HUES6 (cell line): ENCODE results near the gene RPH3AL.
A peak's percentile ranks its signal among the peaks of the same experiment; 100 is the strongest.

Experiments
- H3K27ac ChIP-seq: 2 replicates; pipeline ENCODE4 v1.7.0; 2013; ENCODE audit warnings: low read depth, mild to moderate bottlenecking, low read length, inconsistent platforms
- H3K27me3 ChIP-seq: 2 replicates; pipeline ENCODE4 v1.6.1; 2013; ENCODE audit warnings: low read length; ENCODE audit not compliant: control insufficient read depth, insufficient read depth
- H3K36me3 ChIP-seq: 2 replicates; pipeline ENCODE4 v1.6.1; 2013; ENCODE audit warnings: low read length; ENCODE audit not compliant: control insufficient read depth, insufficient read depth
- H3K4me1 ChIP-seq: 2 replicates; pipeline ENCODE4 v1.6.1; 2013; ENCODE audit warnings: low read length; ENCODE audit not compliant: control insufficient read depth, insufficient read depth
- H3K4me3 ChIP-seq: 2 replicates; pipeline ENCODE4 v1.5.1; 2013; ENCODE audit warnings: low read depth, low read length
- H3K9ac ChIP-seq: one replicate; pipeline ENCODE4 v1.6.1; 2013; ENCODE audit warnings: mild to moderate bottlenecking, low read length
- H3K9me3 ChIP-seq: 2 replicates; pipeline ENCODE4 v1.6.1; 2013; ENCODE audit warnings: low read depth, low read length; ENCODE audit not compliant: control insufficient read depth, insufficient read depth

RPH3AL gene

GRCh38 chr17:261635-262034, 91.0 kb downstream of the RPH3AL start:
- peaks cover 36% of the 10 kb centered on the region for H3K27me3 ChIP-seq
- H3K9me3 ChIP-seq = peaks cover 40% of the 10 kb centered on the region
- peaks cover 23% of the 10 kb centered on the region for H3K4me1 ChIP-seq
- no peaks in the 10 kb centered on the region for H3K36me3 ChIP-seq
- H3K9ac ChIP-seq = no peak overlapping the region
- H3K4me3 ChIP-seq = no peak overlapping the region
- no peak overlapping the region for H3K27ac ChIP-seq

DNA sequence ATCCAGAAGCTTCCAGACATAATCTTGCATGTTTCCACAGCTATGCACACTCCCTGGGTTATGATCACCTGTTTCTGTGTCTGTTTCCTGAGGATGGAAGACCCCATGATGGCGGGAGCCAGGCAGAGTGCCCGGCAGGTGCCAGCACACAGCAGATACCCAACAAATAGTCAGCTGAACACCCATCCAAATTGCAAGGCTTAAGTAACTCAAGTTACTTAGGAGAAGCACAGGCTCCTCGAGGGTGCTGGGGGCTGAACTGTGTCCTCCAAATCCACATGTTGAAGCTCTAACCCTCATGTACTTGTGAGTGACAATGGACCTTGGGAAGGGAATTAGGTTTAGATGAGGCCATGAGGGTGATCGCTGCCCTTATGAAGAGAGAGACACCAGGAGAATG, 91.7 kb downstream of the RPH3AL start:
- Histone ChIP-seq H3K9me3 (peaks cover 40% of the 10 kb centered on the region), H3K4me3 (no peak overlapping the region), H3K4me1 (peaks cover 23% of the 10 kb centered on the region), H3K27me3 (peaks cover 36% of the 10 kb centered on the region), H3K36me3 (no peaks in the 10 kb centered on the region), H3K27ac (no peak overlapping the region), H3K9ac (no peak overlapping the region)

- Histone ChIP-seq H3K9me3 (peaks cover 43% of the 10 kb centered on the region), H3K4me3 (peak overlapping the region; percentile 22), H3K36me3 (no peaks in the 10 kb centered on the region), H3K4me1 (peaks cover 23% of the 10 kb centered on the region), H3K27ac (no peak overlapping the region), H3K9ac (peak overlapping the region; percentile 22), H3K27me3 (peaks cover 36% of the 10 kb centered on the region)
Measured at GRCh38 chr17:260031-260791, 92.4 kb downstream of the RPH3AL start.

GRCh38 chr17:259341-259976, 93.1 kb downstream of the RPH3AL start:
- H3K9me3 ChIP-seq = peaks cover 40% of the 10 kb centered on the region
- no peak overlapping the region for H3K9ac ChIP-seq
- no peaks in the 10 kb centered on the region for H3K36me3 ChIP-seq
- peaks cover 36% of the 10 kb centered on the region for H3K27me3 ChIP-seq
- H3K27ac ChIP-seq = no peak overlapping the region
- H3K4me1 ChIP-seq = peaks cover 23% of the 10 kb centered on the region
- peak overlapping the region; percentile 22 for H3K4me3 ChIP-seq

GRCh38 chr17:258906-259305, 93.7 kb downstream of the RPH3AL start:
- H3K4me1 ChIP-seq = peaks cover 23% of the 10 kb centered on the region

GRCh38 chr17:258045-258734, 94.4 kb downstream of the RPH3AL start:
- no peak overlapping the region for H3K4me3 ChIP-seq
- H3K4me1 ChIP-seq = peaks cover 23% of the 10 kb centered on the region
- H3K9me3 ChIP-seq = peaks cover 27% of the 10 kb centered on the region; the same call in 1 of the 2 replicates
- peaks cover 36% of the 10 kb centered on the region for H3K27me3 ChIP-seq
- H3K27ac ChIP-seq = no peak overlapping the region
- H3K9ac ChIP-seq = no peak overlapping the region
- H3K36me3 ChIP-seq = no peaks in the 10 kb centered on the region

More at GRCh38 chr17:258906-259305, 93.7 kb downstream of the RPH3AL start:
- H3K9ac ChIP-seq = no peak overlapping the region
- H3K27me3 ChIP-seq = peaks cover 36% of the 10 kb centered on the region
- no peak overlapping the region for H3K4me3 ChIP-seq
- no peak overlapping the region for H3K27ac ChIP-seq
- peaks cover 34% of the 10 kb centered on the region for H3K9me3 ChIP-seq
- H3K36me3 ChIP-seq = no peaks in the 10 kb centered on the region

DNA sequence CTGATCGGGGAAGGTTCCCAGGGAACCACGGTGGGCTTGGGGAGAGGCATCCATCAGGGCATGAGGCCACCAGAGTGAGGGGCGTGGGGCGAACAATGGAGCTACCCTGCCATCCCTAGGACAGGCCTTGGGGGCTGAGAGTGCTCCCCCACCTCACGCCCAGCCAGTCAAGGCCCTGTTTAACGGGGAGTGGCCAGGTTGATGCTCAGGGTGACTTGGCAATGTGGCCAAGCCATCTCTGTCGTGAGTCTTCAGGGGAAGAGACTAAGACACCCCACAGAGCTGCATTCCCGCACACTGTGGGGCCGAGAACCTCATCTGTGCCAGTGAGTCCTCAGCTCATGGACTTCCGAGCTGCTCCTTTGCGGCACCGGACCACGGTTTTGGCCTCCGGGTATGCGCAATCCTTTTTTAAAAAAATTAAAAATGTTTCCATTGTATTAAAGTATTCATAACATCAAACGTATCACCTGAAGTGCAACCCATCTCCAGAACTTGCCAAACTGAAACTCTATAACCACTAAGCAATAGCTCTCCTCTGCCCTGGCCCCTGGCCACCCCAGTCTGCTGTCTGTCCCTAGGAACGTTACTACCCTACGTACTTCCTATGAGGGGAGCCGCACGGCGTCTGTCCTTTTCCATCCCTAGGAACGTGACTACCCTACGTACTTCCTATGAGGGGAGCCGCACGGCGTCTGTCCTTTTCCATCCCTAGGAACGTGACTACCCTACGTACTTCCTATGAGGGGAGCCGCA, 99.3 kb downstream of the RPH3AL start:
- no peak overlapping the region for H3K4me3 ChIP-seq
- no peaks in the 10 kb centered on the region for H3K36me3 ChIP-seq
- H3K9me3 ChIP-seq = peaks cover 7% of the 10 kb centered on the region; the same call in 1 of the 2 replicates
- H3K9ac ChIP-seq = no peak overlapping the region
- no peak overlapping the region for H3K27ac ChIP-seq
- no peaks in the 10 kb centered on the region for H3K4me1 ChIP-seq
- H3K27me3 ChIP-seq = 0 out of 2 replicates have a peak, but pooled peaks cover 3% of the 10 kb centered on the region

DNA sequence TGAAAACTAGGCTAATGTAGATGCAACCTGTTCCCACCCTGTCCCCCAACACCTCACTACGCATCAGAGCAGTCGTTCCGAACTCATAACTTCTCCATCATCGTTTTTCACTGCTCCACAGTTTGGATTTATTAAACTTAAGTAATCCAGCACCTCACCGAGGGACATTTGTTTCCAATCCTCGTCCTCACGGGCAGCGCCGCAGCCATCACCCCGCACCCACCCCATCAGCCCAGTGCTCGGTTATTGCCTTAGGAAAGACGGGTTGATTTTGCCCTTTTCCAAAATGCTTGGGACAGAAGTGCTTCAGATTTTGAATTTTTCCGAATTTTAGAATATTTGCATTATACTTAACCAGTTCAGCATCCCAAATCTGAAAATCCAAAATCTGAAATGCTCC, 100.2 kb downstream of the RPH3AL start:
- Histone ChIP-seq H3K9ac (no peak overlapping the region), H3K4me1 (no peaks in the 10 kb centered on the region), H3K27ac (no peak overlapping the region), H3K36me3 (no peaks in the 10 kb centered on the region), H3K9me3 (0 out of 2 replicates have a peak, but pooled peaks cover 3% of the 10 kb centered on the region), H3K4me3 (no peak overlapping the region), H3K27me3 (peaks cover 1% of the 10 kb centered on the region)

GRCh38 chr17:251531-251930, 101.1 kb downstream of the RPH3AL start:
- no peak overlapping the region for H3K27ac ChIP-seq
- H3K36me3 ChIP-seq = no peaks in the 10 kb centered on the region
- H3K9ac ChIP-seq = no peak overlapping the region
- H3K4me3 ChIP-seq = no peak overlapping the region
- 0 out of 2 replicates have a peak, but pooled peaks cover 3% of the 10 kb centered on the region for H3K9me3 ChIP-seq
- peaks cover 4% of the 10 kb centered on the region for H3K27me3 ChIP-seq
- H3K4me1 ChIP-seq = no peaks in the 10 kb centered on the region

- H3K36me3 ChIP-seq = no peaks in the 10 kb centered on the region
Measured at GRCh38 chr17:250487-251300, 101.9 kb downstream of the RPH3AL start.

More at GRCh38 chr17:250487-251300, 101.9 kb downstream of the RPH3AL start:
- H3K27ac ChIP-seq = no peak overlapping the region
- 0 out of 2 replicates have a peak, but pooled peaks cover under 1% of the 10 kb centered on the region for H3K9me3 ChIP-seq
- H3K4me3 ChIP-seq = no peak overlapping the region
- H3K4me1 ChIP-seq = no peaks in the 10 kb centered on the region
- peaks cover 4% of the 10 kb centered on the region for H3K27me3 ChIP-seq
- H3K9ac ChIP-seq = no peak overlapping the region
